T-helper 1 cell treated with Interleukin-12 subunit alpha and Interleukin-12 subunit beta and Interleukin-4 antibody, amounts not matched to agents 30 ng/mL and 1 ng/mL, for 36 hours (primary cell): ENCODE data around the gene ALG8. TPM values are rescaled to one million over a fixed set of nuclear protein-coding genes. Genes with fewer than 3 reads are reported as not detected.
"Not testable (repeated sequence)": the region's sequence is repeated elsewhere in the genome, so short reads cannot be mapped to it uniquely, and the experiment has no call there.

Experiments
- intact Hi-C: fragments of 100-400 bp; cut with micrococcal nuclease; formaldehyde crosslinking; loops from one replicate; pipeline ENCODE4 v1.15.1; 2024
- total RNA-seq: library from RNA; stranded (reverse); gene quantifications from 2 replicates; pipeline ENCODE4 v1.2.3, GENCODE V29; 2022

Gene ALG8
- total RNA-seq, 1 donor from 2014 or later: 55.6 TPM

- intact Hi-C loops: no loop called here
Observed at GRCh38 chr11:78072455-78072854, 67.0 kb downstream of the ALG8 start.

GRCh38 chr11:78071717-78072116 is 67.7 kb downstream of the ALG8 start:
- intact Hi-C loops: no loop called here

DNA sequence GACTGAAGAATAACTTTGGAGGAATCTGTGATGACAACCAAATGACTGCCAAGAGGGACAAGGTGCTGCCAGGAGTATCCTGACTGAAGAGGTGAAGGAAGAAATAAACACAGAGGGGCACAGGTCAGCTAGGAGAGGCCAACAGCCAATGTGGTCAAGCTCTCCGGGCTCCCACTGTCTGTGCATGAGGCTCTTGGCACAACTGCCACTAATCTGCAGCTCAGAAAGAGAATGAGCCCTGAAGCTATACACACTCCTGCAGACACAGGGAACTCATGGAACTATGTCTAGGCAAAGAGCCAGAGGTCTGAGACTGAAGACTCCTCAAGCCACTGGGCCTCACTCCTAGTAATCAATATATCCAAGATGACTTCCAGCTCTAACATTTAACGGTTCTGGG is 68.8 kb downstream of the ALG8 start:
- intact Hi-C loops: no loop called here

DNA sequence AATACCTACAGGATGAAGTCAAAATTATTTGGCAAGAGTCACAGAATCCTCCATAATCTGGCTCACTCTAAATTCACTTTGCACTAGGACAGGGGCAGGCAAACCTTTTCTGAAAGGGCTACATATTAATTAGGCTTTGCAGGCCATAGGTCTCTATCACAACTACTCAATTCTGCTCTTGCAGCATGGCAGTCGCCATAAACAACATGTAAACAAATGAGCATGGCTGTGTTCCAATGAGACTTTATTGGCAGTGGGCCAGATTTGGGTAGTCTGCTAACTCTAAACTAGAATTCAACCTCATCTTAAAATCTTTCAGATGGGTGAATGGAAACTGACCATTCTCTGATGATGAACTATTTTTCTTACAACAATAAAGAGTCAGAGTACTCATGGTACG is 70.0 kb downstream of the ALG8 start:
- intact Hi-C loops: no loop called here

DNA sequence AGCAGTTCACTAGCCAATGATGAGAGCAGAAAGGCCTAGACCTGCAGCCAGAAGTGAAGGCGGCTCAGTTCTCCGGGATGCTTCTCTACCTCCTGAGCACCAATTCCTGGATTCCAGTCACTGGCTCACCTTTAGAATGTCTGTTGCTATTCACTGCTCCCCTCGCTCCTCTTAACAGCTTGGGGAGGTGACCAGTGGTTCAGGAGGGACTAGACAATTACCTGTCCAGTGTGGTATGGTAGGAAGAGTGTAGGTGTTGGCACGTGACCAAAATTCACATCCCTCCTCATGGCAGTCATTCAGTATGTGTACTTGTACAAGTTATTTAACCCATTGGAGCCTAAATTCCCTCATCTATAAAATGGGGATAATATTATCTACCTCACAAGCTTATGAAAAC is 71.7 kb downstream of the ALG8 start:
- intact Hi-C loops: no loop called here

DNA sequence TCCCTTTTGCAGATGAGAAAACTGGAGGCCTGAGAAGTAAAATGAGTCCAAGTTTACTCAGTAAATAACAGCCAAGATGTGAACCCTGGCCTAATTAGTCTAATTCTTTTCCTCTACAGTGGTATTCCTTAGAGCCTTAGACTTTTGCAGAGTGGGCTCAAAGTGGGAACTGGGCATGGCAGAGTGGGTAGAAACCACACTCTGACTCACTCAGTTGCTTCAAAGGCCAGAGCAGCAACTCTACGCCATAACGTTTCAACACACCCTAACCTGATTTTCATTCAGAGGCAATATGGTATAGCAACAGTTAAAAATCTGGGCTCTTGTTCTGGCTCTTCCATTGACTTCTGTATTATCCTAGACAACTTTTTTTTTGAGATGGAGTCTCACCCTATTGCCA is 73.0 kb downstream of the ALG8 start:
- intact Hi-C loops: no loop called here

DNA sequence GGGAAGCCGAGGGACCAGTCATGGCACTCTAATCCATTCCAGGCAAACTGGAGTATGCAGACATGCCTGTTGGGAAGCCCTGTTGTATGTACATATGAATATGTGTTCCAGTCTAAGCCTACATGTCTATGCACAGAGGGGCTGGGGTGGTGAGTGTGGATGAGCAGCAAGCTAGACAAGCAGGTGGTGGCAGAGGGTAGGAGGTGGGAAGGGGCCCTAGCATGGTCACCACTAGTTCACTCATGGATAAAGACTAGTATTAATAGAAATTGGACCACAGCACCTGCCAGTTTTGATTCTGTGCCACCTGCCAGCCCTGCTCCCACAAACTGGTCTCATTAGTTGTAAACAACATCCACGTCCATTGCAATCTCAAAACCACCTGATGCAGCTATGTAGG is 74.2 kb downstream of the ALG8 start:
- intact Hi-C loops: no loop called here

- intact Hi-C loops: no loop called here
Observed at GRCh38 chr11:78063440-78064181, 75.8 kb downstream of the ALG8 start, which contains the start of gene THRSP. Gene THRSP, plus strand, starts transcription at chr11:78063861. Its CDS starts 21 bp downstream, at chr11:78063882.

DNA sequence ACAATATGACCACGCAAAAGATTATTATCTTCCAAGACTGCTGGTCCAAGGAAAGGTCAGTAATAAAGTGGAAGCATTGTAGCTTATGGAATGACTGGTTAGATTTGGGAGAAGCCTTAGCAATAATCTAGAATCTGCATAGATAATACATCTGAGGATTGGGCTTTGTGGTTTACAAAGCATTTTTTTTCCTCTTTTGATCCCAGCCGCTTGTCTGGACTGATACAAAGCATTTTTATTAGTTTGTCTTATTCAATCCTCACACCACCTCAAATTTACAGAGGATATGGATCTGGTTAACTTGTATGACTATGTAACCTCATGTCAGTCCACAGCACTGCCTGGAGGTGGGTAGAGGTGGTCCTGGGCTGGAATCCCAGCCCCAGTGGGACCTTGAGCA is 76.8 kb downstream of the ALG8 start:
- intact Hi-C loops: no loop called here

DNA sequence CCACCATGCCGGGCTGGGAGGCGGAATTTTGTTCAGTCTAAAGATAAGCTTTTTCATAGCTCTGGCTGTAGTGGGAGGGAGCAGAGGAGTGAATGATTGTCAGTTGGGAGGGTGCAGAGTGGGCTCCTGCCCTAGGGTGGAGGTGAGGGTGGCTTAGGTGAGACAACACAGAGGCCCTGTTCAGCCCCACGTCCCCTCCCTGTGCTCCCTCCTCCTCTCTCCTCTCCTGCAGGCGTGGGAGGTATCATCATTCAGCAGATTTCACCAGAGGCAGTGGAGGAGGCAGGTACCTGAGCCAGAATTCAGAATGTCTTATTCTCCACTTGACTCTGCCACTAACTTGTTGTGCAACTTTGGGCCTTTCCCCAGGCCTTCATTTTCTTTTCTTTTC is 77.5 kb downstream of the ALG8 start:
- intact Hi-C loops: no loop called here

- intact Hi-C loops: no loop called here
Observed at GRCh38 chr11:78061088-78061920, 78.1 kb downstream of the ALG8 start.

DNA sequence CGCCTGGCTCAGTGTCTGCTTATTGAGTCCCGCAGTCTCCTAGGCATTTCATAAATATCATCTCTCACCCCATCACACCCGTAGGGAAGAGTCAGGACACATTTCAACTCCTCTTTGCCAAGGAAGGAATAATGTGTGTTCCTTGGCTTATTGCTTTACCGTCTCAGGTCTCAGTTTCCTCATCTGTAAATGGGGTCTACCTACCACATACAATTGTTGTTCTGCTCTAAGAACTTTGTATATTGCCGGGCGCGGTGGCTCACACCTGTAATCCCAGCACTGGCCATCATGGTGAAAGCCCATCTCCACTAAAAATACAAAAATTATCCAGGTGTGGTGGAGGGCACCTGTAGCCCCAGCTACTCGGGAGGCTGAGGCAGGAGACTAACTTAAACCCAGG is 78.9 kb downstream of the ALG8 start:
- intact Hi-C loops: no loop called here

DNA sequence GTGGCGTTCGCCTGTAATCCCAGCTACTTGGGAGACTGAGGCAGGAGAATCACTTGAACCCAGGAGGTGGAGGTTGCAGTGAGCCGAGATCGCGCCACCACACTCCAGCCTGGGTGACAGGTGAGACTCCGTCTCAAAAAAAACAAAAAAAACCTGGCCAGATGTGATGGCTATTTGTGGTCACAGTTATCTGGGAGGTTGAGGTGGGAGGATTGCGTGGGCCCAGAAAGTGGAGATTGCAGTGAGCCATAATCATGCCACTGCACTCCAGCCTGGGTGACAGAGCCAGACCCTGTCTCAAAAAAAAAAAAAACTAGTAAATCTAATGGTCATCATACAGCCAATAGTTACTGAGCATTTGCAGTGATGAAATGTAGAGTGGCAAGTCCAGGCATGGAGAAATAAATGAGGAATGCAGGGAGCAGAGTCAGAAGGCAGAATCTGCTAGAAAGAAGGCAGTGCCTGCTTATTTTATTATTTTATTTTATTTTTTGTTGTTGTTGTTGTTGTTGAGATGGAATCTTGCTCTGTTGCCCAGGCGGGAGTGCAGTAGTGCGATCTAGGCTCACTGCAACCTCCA is 79.6 kb downstream of the ALG8 start:
- intact Hi-C loops: not testable (repeated sequence)

DNA sequence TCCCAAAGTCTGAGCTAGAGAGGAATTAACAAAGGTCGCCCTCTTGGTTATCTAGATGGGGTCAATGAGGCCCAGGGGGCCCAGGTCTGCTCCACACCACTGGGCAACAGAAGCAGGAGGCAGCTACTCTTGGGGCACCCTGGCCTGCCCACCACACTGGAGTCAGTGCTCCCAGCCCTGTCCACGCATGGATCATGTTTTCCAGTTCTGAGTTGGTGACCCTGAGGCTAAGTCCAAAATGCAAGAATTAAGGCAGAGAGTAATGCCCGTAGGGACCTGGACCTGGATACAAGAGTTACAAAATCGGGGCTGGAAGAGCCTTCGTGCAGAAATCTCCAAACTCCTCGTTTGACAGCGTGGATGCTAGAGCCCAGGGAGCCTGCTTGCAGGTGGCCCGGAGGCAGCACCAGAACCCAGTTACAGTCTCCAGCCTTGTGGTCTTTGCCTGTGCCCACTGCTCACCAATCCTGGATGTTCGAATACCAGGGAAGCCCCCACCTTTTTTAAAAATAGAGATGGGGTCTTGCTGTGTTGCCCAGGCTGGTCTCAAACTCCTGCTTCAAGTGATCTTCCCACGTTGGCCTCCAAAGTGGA is 81.9 kb downstream of the ALG8 start:
- intact Hi-C loops: no loop called here

GRCh38 chr11:78056093-78056492 is 83.3 kb downstream of the ALG8 start:
- intact Hi-C loops: no loop called here

- intact Hi-C loops: no loop called here
Observed at GRCh38 chr11:78054971-78055370, 84.5 kb downstream of the ALG8 start.

- intact Hi-C loops: no loop called here
Observed at GRCh38 chr11:78050964-78051831, 88.2 kb downstream of the ALG8 start.
